Liver (tissue), 3 donors: ENCODE results near the gene PDGFB.

ENCODE experiments used
- ATF3 ChIP-seq: IDR thresholded peaks from 2 replicates; pipeline ENCODE4 v1.6.1; 2016; ENCODE audit warnings: antibody characterized with exemption
- CTCF ChIP-seq: fragments of 150-350 bp; IDR thresholded peaks from 2 replicates; pipeline ENCODE4 v1.5.1; 2017; ENCODE audit warnings: improper control_type of control experiment, low read depth, low read length; ENCODE audit not compliant: missing input control
- GABPA ChIP-seq, 2 donors: IDR thresholded peaks in 1 of 2; conservative IDR thresholded peaks in 1 of 2; 2 replicates each; pipeline ENCODE4 v1.6.1; 2016; ENCODE audit warnings: antibody characterized with exemption in 2 of 2, mild to moderate bottlenecking in 1 of 2, moderate library complexity in 1 of 2
- HNF4G ChIP-seq: IDR thresholded peaks from 2 replicates; pipeline ENCODE4 v1.6.1; 2016; ENCODE audit warnings: antibody characterized with exemption
- JUND ChIP-seq, 2 donors: IDR thresholded peaks; 2 replicates each; pipeline ENCODE4 v1.6.1; 2016; ENCODE audit warnings: antibody characterized with exemption in 2 of 2
- RAD21 ChIP-seq, 2 donors: IDR thresholded peaks; 2 replicates each; pipeline ENCODE4 v1.6.1; 2016; ENCODE audit warnings: antibody characterized with exemption in 2 of 2, mild to moderate bottlenecking in 2 of 2
- SP1 ChIP-seq: IDR thresholded peaks from 2 replicates; pipeline ENCODE4 v1.6.1; 2018; ENCODE audit warnings: antibody characterized with exemption, mild to moderate bottlenecking
- YY1 ChIP-seq: IDR thresholded peaks from 2 replicates; pipeline ENCODE4 v1.6.1; 2016; ENCODE audit warnings: antibody characterized with exemption, mild to moderate bottlenecking
- ZBTB33 ChIP-seq: IDR thresholded peaks from 2 replicates; pipeline ENCODE4 v1.6.1; 2016; ENCODE audit warnings: antibody characterized with exemption
- donor health status: healthy.
- donor health status: healthy.

GRCh38 chr22:39197578-39197977, 47.2 kb downstream of the PDGFB start:
- TF ChIP-seq RAD21 (IDR thresholded peaks at IDR 0.05) (no peak), CTCF (no peak), YY1 (no peak), JUND (IDR thresholded peaks at IDR 0.05) (no peak), SP1 (no peak), GABPA (IDR thresholded peaks at IDR 0.05 in 1 of 2, conservative IDR thresholded peaks at IDR 0.05 in 1 of 2) (no peak), ATF3 (no peak), ZBTB33 (no peak), HNF4G (no peak)
